ENCODE results near the gene TMEM231.
"Not testable (repeated sequence)": the region's sequence is repeated elsewhere in the genome, so short reads cannot be mapped to it uniquely, and the experiment has no call there.

TMEM231 gene

DNA sequence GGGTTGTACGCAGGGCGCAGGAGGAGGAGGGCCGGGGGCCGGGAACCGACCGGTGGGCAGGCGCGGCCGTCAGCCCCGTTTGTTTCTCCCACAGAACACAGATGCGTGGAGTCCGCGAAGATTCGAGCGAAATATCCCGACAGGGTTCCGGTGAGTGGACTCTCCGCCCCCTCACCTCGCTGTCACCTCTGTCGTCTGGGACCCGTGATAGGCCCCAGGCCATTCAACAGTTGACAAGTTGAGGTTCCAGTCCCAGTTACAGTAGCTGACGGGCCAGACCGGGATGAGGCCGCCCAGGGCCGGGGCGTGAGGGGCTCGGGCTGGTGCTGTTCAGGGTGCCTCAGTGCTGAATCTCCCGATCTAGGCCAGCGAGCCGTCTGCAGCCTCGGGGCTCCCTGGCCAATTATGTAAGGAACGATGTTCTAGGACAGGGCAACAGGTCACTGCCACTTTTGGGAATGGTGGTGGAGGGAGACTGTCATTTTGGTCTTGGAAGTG lies 10.8 kb upstream of the TMEM231 start:
- peak; percentile 26 for DNase-seq (ENCODE audit: low spot score)

DNA sequence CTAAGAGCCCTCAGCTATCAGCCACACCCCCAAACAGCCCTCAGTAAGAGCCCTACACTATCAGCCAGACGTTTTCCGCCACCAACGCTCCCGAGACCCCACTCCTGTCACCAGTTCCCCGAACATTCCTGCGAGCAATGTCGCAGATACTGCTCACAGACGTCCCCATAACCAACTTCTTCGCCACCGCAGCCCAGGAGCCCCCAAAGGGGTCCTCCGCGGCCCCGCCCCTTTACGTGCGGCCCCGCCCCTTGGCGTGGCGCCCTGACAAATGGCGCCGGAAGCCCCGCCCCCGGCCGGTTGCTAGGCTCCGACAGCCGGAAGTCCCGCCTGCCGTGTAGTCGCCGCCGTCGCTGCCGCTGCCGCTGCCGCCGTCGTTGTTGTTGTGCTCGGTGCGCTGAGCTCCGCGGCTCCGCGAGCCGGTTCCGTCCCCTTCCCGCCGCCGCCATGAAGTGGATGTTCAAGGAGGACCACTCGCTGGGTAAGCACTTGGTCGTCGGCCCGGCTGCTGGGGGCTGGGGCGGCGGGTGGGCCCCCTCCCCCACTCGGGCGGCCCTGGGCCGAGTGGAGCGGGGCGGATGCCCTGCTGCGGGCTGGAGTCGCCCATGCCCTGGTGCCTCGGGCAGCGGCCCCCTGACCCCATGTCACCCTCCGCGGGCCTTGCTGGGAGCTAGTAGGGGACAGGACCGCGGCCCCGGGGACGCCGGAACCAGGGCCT lies 10.1 kb upstream of the TMEM231 start, which contains the start of gene GABARAPL2:
TSS of gene GABARAPL2 (plus strand) at position 340 of the 718 bp plus-strand sequence. CDS start at position 448, 108 bp downstream.
- peak; percentile 84 for DNase-seq (ENCODE audit: low spot score)

DNA sequence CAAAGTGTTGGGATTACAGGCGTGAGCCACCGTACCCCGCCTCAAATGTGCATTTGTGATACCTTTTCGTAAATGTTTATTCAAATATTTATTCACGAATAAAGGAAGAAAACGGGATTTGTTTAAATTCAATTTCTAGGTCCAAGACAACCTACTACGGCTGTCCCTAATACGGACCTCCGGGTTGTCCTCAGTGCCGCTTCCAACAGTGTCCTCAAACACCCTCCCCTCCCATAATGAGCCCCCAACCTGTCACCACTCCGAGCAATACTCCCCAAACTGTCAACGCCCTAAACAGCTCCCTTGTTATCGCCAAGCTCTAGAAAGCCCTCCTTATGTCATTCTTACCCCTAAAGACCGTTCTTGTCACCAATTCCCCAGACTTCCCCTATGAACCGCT lies 9.6 kb upstream of the TMEM231 start:
- DNase-seq (ENCODE audit: low spot score), result no peak

DNA sequence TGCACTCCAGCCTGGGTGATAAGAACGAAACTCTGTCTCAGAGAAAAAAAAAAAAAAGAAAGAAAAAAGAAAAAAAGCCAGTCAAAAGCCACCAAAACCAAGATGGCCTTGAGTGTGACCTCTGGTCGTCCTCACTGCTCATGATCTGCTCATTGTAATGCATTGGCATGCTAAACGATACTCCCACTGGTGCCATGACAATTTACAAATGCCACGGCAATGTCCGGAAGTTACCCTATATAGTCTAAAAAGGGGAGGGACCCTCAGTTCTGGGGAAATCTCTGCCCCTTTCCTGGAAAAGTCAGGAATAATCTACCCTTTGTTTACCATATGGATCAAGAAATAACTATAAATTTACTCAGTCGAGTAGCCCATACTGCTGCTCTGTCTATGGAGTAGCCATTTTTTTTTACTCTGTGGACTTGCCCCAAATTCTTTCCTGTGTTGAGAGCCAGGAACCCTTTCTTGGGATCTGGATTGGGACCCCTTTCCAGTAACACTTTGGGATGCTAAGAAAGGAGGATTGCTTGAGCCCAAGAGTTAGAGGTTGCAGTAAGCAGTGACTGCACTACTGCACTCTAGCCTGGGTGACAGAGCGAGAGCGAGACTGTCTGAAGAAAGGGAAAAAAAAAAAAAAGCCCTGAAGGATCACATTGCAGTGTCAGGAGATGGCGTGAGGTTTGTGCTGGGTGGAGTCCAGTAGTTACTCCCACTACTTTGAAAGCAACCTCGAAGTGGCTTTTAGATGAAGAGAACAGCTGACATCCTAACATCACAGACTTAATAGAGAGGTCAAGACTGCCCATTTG lies 3.7 kb upstream of the TMEM231 start:
- DNase-seq (ENCODE audit: low spot score), result no peak

DNA sequence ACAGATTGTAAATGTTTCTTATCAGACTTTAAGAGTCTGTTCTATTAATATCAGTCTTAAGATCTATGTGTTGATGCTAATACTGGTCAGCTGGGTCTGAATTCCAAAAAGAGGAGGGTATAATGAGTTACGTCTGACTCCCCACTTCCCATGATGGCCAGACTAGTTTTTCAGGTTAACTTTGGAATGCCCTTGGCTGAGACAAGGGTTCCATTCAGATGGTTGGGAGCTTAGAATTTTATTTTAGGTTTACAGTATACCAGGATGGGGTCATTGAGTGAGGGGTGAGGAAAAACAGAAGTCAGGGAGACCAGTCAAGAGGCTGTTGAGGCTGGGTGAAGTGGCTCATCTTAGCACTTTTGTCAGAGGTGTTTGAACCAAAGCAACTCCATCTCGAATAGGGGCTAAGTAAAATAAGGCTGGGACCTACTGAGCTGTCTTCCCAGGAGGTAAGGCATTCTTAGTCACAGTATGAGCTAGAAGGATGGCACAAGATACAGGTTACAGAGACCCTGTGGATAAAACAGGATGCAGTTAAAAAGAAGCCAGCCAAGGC lies 2.9 kb upstream of the TMEM231 start:
- DNase-seq (ENCODE audit: low spot score), result no peak

DNA sequence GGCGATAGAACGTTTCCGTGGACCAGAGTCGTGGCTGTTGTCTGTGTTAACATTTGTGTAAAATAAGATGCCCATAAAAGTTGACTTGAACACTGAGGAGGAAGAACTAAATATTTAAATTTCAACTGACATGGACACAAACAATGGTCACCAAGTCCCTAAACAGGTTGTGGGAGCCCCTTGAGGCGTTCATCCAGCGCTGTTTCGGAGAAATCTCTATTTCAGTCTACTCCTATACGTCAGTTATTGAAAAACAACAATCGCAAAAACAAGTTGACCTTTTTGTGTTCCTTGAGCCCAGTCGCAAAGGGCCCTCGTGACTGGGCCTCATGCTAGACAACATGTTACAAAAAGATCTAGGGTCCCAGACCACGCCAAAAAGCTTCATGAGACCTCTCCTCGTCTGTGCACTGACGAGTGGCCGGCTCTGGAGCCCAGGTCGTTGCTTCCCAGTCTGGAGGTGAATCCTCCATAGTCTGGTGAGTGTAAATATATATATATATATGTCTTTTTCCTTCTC lies 439 bp upstream of the TMEM231 start:
- no peak for DNase-seq (ENCODE audit: low spot score)

DNA sequence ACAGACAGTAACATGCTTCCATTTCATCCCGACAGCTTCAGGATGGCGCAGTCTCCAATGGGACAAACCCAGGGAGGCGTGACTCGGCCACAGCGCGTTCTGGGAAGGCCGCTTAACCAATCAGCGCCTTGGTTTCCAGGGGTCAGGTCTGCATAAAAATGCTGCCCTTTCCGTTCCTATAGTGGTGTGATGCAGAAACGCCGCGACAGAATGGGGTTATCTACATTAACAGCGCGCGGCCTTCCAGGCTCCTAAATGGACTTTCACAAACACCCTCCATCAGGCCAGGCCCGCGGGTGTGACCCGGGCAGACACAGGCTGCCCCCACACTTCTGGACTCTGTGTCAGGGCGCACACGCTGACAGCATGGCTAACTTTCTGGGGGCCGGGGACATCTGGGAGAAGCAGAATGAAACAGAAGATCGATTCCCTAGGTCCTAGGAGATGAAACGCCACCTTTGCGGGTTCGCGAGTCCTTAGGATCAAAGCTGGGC lies 792 bp downstream of the TMEM231 start:
- peak; percentile 72 for DNase-seq (ENCODE audit: low spot score)

DNA sequence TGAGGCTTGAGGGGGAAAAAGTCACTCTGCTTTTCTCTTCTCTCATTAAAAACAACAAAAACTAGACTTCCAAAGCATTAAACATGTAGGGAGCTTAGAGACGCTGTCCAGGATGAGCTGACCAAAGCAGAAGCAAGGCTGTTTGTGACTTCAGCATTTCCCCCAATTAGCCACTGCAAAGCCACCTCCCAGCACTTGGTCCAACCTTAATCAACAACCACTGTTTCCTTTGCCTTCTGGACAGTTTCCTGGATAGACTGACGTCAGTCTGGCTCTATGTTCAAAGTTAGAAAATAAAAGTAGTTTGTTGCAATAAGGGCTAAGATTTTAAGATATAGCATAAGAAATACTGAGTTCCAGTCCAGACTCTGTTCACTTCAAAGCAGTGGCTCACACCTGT lies 3.1 kb downstream of the TMEM231 start:
- no peak for DNase-seq (ENCODE audit: low spot score)

DNA sequence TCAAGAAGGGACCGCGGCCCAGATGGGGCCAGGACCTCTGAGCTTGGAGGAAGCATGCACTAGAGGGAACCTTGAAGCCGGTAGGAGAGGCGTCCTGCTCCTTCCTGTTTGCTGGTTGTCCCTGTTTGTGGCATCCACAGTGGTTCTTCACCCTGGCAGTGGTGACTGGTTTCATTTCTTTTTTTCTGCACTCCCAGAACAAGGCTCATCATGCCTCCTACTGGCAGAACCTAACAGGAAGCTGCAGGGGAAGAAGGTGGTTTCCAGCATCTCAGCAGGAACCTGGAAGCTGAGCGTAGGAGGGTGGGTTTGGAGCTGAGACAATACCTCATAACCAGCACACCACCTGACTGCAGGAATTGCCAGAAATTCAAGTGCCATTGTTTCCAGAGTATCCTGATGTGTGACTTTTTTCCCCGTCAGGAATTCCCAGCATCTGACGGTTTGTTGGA lies 5.8 kb downstream of the TMEM231 start:
- peak; percentile 84 for DNase-seq (ENCODE audit: low spot score)

DNA sequence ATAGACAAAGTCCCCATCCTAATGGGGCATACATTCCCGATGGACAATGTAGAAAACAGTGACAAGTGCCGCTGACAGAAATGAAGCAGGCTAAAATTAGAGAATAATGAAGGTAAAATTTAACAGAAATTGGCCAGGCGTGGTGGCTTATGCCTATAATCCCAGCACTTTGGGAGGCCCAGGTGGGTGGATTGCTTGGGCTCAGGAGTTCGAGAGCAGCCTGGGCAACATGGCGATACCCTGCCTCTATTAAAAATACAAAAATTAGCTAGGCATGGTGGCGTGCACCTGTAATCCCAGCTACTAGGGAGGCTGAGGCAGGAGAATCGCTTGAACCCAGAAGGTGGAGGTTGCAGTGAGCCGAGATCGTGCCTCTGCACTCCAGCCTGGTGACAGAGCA lies 7.6 kb downstream of the TMEM231 start:
- not testable (repeated sequence) for DNase-seq (ENCODE audit: low spot score)

DNA sequence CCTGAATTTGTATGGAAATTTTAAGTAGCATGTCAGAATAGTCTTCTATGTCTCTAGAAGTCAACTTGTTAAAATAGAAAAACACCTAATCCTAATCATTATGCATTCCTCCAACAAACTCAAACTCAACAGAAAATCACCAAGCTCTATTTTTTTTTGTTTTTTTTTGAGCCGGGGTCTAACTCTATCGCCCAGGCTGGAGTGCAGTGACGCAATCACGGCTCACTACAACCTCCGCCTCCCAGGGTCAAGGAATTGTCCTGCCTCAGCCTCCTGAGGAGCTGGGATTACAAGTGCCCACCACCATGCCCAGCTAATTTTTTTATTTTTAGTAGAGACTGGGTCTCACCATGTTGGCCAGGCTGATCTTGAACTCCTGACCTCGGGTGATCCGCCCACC lies 9.8 kb downstream of the TMEM231 start:
- DNase-seq (ENCODE audit: low spot score), result no peak

DNA sequence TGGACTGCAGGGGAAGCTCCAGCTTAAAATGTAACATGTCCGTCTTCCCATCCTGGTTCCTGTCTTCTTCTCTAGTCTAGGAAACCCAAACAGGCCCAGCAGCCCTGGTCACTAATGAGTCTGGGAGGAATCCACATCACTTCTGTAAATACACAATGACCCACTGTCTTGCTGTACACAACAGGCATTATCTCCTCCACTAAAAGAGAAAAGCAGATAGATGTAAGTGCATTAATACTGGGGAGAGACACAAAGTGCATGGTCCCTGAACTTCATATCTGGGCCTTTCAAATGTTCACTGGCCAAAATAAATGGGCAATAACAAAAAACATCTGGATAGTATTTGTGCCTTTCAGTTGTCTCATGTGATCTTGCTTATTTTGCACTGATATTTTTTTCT lies 10.2 kb downstream of the TMEM231 start:
- not testable (repeated sequence) for DNase-seq (ENCODE audit: low spot score)

DNA sequence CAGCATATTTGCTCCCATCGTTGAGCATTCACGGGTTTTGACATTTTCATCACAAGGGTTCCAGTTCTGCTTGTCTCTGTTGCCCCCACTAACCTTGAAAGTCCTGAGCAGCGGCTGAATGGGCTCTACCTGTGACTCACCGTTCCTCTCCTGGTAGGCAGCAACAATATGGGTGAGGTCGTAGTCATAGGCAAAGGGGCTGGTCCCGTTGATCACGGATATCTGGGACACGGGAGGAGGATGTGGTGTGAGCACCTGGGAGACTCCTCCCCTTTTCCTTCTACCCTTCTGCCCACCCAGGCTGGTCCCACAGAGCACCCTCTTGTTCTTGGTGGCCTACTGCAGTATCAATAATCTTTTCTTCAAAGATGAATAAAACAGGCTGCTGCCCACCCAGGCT lies 13.6 kb downstream of the TMEM231 start:
- DNase-seq (ENCODE audit: low spot score), result not testable (repeated sequence)

DNA sequence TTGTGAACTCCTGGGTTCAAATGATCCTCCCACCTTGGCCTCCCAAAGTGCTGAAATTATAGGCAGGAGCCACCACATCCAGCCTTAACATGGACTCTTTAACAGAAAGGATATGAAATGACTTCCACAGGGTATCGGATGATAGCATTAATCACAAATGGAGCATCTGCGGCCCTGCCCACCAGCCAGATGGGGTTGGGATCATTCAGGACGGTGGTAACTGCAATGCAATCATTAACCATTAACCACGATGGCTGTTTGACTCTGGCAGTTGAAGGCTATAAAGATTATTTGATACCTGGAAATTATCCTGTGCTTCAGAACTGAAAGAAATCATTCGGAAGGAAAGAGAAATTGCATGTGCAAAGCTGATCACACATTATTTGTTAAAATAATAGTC lies 14.8 kb downstream of the TMEM231 start:
- DNase-seq (ENCODE audit: low spot score), result peak; percentile 71

DNA sequence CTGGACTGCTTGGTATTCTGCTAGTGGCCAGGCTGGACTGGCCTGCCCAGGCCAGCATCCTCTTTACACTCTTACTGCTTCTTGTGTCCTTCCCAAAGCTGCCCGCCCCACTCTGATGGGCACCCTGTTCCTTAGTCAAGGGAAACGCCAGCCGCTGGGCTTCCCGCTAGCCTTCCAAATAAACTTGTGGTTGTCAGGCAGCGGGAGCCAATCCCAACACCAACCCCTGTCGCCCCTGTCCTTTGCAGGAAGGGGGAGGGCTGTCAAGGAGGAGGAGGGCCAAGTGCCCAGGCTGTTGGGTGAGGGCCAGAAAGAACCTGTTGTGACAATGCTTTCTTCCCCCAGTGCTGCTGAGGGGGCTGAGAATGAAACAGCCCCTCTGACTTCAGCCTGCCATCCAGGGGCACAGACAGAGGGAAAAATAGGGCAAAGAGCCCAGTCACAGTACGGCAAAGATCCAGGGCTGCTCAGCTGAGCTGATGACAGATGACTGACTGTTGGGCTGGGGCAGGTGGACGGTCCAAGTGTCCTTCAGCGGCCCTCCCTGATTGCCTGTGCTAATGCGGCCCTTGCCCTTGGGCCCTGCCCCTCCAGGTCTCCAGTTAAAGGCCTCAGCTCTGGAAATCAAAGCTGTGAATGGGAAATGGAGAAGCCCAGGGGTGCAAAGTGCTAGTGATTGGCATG lies 17.0 kb downstream of the TMEM231 start:
- DNase-seq (ENCODE audit: low spot score), result not testable (repeated sequence)

DNA sequence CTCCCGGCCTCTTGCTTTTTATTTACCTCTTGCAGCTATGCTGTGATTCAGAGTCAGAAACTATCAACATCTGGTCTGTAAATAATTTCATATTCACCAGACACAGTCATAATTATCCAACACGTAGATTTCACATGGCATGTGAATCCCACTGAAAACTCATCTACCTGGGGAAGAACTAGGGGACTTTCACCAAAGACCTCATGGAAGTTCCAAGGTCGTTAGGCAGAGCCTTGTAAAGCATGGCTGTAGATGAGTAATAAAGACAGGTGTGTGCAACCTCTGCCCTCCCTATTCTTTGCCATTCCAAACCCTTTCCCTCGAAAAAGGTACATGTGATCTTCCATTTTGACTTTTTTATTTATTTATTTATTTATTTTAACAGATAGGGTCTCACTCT lies 18.3 kb downstream of the TMEM231 start:
- no peak for DNase-seq (ENCODE audit: low spot score)

DNA sequence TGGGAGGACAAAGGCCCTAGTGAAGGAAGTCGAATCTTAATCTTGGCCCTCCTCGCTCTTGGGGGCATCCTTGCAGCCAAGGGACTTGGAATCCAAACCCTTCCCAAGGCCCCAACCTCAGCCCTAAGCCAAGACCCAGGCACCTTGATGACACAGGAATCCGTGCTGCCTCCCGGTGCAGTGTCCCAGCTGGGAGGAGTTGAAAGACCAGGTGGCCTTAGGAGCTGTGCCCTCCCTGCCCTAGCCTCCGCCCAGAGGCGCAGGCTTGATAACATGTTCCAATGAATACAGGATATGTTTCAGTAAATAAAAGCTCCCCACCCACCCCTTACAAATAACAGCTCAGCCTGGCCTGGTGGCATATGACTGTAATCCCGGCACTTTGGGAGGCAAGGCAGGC lies 20.2 kb downstream of the TMEM231 start, which contains the start of gene CHST5:
TSS of gene CHST5 (minus strand) at position 208 of the 400 bp plus-strand sequence. CDS start 5,724 bp downstream, outside the sequence.
- no peak for DNase-seq (ENCODE audit: low spot score)

DNA sequence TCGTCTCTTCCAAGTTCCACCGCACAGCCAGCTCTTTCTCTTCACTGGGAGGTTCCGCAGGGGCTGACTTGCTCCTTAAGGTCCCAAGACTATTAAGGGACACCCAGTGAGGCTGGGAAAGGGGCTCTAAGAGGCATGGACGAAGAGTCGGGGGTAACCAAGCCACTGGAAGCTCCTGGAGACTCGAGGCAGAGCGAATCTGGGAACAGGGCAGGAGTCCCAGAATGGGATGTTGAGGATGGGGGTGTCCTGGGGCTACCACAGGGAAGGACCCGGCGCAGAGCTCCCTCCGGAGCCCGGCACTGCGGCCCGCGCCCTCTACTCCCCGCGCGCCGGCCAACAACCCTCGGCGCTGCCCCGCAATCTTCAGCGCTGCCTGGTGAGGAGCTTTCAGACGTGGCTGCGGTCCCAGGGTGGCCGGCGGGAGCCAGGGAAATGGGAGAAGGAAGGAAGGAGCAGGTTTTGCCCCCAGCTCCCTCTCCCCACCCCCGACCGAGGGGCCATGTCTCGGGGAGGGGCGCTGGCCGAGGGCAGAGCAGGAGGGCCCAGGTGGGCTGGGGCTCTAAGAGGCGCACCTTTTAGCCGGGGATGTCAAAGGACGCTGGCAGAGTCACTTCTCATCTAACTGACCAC lies 20.7 kb downstream of the TMEM231 start:
- no peak for DNase-seq (ENCODE audit: low spot score)

DNA sequence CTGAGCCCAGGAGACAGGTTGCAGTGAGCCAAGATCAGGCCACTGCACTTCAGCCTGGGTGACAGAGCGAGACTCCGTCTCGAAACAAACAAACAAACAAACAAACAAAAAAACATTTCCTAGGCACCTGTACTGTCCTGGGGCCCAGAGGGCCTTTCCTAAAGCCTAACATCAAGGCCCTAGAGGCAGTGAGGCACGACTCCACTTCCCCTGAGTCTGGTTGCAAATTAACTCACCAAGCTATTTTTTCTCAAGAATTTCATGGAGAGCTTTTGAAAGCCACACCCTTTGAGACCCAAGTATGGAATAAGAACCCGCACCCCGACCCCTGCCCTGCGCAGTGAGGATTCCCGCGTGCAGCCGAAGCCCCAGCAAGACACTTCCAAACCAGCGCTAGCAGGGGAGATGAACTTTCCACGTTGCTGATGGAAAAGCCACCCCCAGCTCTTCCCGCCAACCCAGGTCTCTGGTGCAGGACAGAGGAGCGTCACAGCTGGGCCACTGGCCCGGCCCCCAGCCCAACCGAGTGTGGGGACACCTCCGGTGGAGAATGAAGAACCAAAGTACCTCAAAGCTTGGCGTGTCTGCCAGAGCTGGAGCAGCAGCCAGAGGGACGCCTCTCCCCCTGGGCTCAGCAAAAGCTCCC lies 21.4 kb downstream of the TMEM231 start:
- no peak for DNase-seq (ENCODE audit: low spot score)

DNA sequence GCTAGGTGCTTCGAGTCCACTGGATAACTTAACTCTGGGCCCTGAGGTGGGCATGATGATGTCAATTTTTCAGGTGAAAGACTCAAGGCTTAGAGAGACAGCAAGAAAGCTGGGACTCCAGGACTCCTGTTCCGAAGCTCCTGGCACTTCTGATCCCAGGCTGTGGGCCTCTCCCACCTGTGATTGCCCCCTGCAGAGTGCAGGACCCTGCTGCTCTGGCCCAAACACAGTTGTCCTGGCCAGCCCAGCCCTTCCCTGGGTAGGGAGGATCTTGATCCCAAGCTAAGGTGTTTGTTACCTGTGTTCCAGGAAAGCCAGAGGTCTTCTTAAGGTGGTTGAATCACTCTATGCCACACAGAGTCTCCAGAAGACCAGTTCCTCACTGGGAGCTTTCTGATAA lies 23.3 kb downstream of the TMEM231 start:
- DNase-seq (ENCODE audit: low spot score), result no peak

All from HuH-7 (cell line).